ENCODE measurements around the gene RNLS.

Gene RNLS

DNA sequence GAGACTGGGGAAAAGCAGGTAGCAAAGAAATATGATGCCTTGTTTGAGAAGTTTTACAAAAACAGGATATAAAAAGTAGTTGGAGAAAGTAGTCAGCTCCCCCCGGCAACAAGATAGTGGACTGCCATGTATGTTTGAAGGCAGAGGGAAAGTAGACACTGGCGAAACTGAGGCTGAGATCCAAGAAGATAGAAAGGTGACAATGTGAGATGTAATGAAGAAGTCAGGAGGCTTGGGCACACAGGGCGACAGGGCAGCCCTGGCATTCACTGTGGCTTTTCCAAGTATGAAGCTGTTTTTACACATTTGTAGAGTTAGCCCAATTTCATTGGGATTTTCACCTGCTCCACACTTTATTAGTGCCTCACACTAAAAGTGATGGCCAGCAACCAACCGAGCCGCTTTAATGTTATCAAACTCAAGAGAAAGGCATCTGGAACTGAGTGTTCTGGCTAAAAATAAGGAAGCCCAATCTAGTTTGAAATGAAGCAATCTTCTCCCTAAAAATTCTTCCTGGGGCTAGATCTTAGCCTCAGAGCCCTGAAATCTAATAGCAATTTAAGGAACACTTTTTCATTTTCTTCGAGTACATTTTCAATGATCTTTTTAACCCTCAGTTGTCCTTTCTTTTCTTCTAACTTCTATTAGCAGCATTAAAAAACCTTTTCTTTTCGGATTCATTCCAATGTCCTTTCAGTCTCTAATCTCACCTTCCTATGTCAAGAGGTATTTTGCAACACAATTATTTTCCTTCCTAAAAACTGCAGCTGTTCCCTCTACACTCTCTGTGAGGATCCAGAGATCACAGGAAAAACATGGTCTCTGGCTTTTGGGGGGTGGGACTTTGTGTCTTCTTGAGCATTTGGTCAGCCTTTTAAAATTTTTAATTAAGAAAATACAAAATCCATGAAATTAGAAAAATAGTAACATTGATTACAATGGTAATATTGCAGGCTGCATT lies 108.0 kb downstream of the RNLS start:
- DNase-seq (ENCODE audit: low read depth) = no peak

GRCh38 chr10:88473989-88474883 lies 108.9 kb downstream of the RNLS start:
- no peak for DNase-seq (ENCODE audit: low read depth)

DNA sequence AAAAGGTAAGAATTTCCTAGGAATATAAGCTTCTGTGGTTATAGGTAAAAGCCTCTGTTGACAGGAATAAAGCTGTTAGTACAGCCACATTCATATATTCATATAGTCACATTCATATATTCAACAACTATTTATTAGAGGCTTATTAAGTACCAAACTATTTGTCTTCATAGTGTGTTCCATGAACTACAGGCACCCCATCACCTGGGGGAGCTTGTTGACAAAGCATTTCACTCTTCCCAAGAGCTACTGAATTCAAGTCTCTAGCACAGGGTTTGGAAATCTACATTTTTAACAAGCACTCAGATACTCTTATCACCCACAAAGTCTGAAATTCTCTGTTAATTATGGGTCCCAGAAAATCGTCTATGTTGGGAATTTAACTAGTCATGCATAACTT lies 110.6 kb downstream of the RNLS start:
- DNase-seq (ENCODE audit: low read depth) = no peak

GRCh38 chr10:88471899-88472298 lies 111.2 kb downstream of the RNLS start:
- DNase-seq (ENCODE audit: low read depth) = no peak

- DNase-seq (ENCODE audit: low read depth) = no peak
Observed at GRCh38 chr10:88467835-88468485, 115.2 kb downstream of the RNLS start.

DNA sequence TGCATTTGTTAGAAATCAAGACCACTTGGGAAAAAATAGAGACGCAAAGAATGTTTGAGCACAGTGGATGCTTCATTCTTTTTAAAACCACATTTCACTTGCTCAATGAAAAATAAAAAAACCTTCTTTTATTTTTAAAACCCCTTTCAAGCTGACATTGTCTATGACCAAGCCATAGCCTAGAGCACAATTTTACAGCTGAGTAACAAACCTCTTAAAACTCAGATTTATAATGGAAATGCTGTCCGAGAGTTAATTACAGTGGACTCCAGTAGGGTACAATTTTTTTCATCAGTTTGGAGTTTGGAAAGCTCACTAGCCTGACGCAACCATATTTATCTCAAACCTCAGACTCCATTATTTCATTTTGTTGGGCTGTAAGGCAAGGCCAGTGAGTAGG lies 116.3 kb downstream of the RNLS start:
- DNase-seq (ENCODE audit: low read depth) = no peak

DNA sequence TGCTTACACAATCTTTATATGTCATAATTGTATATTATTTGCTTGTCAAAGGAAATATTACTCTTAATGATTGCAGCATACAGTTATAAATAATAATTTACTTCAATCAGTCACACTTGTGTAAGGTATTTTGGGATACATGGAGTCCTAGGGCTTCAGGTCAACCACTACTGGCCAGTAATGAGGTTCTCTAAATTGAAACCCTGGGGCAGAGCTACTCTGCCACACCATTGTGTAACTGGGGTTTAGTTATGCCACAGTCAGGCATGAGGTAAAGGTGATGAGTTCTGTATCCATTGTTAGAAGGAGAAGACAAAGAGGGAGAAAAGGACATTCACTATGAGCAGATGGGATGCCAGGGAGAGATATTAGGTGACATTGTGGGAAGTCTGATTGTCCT lies 117.4 kb downstream of the RNLS start:
- DNase-seq (ENCODE audit: low read depth) = no peak

DNA sequence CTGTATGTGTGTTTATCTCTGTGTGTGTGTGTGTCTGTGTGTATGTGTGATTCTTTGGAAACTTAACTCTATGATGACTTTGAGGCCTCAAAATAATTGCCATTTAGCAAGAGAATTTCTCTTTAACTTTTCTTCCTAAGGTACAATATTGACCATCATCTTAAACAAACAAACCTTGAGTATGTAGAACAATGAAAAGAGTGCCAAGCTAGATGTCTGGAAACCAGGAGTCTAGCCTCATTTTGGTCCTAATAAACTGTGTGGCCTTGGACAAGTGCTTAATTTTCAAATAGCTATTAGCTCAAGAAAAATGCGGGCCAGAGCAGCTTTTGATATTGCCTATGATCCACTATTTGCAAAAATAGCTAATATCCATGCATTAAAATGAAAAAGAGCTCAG lies 119.3 kb downstream of the RNLS start:
- DNase-seq (ENCODE audit: low read depth) = no peak

- DNase-seq (ENCODE audit: low read depth) = no peak
Observed at GRCh38 chr10:88461426-88461825, 121.7 kb downstream of the RNLS start.

DNA sequence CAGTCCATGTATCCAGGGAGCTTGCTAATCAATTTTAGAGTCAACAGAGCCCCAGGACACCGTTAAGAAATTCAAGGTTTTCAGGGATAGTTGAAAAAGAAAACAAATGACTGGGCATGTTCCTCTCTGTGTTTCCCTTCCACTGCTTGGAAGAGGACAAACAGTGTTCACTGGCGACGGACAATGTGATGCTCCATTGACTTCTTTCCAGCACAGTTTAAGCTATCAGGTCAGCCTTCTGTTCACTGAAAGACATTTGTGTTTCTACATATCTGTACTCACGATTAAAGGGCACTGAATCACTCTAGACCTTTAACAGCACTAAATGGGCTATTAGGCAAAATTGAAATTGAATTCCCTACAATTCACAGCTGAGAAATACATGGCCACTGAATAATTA lies 123.6 kb downstream of the RNLS start:
- DNase-seq (ENCODE audit: low read depth) = no peak

DNA sequence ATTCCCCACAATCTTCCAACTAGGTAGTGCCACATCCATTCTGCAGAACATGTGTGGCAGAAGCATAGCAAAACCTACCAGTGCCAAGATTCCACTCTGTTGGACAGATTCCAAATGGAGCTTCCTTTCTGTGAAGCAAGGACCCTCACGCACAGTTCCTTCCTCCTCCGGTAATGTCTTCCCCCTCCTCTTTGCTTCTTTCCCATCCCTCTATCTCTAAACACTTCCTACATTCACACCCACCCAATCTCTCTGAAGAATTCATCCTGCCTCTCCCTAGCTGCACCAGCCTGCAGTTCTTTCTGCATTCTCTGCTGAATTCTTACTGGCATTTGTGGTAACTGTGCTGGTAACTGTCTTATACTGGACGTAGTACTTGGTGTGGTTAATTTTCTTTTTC lies 124.9 kb downstream of the RNLS start:
- no peak for DNase-seq (ENCODE audit: low read depth)

GRCh38 chr10:88457660-88458059 lies 125.5 kb downstream of the RNLS start:
- DNase-seq (ENCODE audit: low read depth) = no peak

- no peak for DNase-seq (ENCODE audit: low read depth)
Observed at GRCh38 chr10:88456730-88457129, 126.4 kb downstream of the RNLS start.

GRCh38 chr10:88455831-88456230 lies 127.3 kb downstream of the RNLS start:
- DNase-seq (ENCODE audit: low read depth) = no peak

- no peak for DNase-seq (ENCODE audit: low read depth)
Observed at GRCh38 chr10:88450201-88450600, 132.9 kb downstream of the RNLS start.

DNA sequence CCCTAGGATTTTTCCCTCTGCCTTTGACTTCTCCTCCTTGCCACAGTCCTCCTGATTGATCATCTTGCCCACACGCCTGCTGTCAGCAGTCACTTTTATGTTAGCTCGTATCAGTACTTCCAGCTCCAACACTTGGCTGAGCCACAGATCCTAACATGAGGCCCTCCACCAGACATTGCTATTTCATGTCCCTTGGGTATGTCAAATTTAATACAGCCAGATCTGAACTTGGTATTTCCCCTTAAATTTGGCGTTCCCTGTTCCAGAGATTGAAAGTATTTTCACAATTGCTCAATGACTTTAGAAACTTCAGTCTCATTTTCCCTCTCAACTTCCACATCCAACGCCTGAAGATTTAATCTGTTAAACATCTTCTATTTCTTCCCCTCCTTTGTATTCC lies 140.4 kb downstream of the RNLS start:
- DNase-seq (ENCODE audit: low read depth) = no peak

GRCh38 chr10:88440541-88440940 lies 142.6 kb downstream of the RNLS start:
- no peak for DNase-seq (ENCODE audit: low read depth)

DNA sequence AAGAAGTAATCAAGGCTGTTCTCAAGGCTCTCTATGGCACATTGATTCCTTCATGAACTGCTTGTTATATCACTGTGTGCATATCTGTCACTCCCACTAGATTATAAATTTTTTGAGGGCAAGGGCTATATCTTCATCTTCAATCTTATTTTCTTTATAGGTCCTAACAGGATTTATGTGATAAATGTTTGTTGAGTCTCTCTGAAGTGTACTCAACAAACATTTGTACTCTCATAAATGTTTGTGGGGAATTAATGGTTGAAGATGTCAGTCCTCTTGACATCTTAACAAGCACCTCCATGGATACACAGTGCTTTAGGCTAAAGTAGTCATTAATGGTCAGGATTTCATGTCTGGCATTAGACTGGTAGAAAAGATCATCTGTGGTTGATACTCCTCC lies 143.2 kb downstream of the RNLS start:
- no peak for DNase-seq (ENCODE audit: low read depth)

DNA sequence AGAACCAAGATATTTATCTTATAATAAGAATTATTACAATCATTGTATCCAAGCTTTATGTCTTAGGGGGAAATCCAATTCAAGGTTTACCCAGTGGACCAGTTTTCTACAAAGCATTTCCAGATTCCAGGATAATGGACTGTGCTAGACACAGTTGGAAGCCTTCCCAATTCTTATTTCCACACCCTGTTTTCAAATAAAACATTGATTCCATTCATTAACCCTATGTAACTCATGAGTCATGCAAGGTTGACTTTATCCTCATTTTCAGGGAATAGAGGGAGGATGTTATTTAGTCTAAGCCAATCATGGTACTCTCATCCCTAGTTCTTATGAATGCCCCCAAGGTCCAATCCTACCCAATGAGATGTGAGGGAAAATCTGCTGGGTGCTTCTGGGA lies 145.7 kb downstream of the RNLS start:
- no peak for DNase-seq (ENCODE audit: low read depth)

DNA sequence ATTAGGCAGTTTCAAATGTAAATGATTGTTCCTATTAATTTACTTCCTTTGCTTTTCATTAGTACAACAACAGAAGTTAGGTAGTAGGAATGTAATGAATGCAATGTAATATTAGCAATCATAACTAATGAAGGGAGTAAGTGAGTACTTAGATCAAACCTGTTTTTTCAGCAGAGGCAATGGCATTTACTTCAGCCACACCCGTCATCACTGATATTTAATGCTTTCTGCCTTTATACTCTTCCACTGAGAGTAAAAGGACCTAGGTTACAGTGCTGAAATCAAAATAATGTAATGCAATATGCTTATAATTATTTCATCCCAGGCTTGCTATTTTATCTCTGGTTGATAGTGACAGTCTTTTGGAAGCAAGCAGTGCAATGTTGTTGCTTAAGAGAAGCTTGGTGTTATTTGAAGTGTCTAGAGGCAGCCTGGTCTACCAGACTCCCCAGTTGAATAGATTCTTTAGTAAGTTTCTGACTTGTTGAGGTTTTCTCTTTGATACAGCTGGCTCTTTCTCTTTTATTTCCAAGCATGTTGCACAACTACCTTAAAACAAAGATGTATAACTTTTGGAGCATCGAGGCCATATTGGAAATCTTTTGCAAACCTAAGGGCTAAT lies 149.4 kb downstream of the RNLS start:
- DNase-seq (ENCODE audit: low read depth) = no peak

- no peak for DNase-seq (ENCODE audit: low read depth)
Observed at GRCh38 chr10:88431103-88431502, 152.0 kb downstream of the RNLS start.

- no peak for DNase-seq (ENCODE audit: low read depth)
Observed at GRCh38 chr10:88428976-88429375, 154.1 kb downstream of the RNLS start.
